KMS-11 (cell line): ENCODE measurements around the gene ALX1.

ENCODE experiments used
- H2AFZ ChIP-seq: fragments of 200-600 bp; sonication (generic); 2 replicates; pipeline ENCODE4 v1.6.1; 2016; ENCODE audit warnings: antibody characterized with exemption, mixed run types, low read depth
- H3K27ac ChIP-seq: fragments of 200-600 bp; sonication (generic); 2 replicates; pipeline ENCODE4 v1.6.1; 2016; ENCODE audit warnings: mild to moderate bottlenecking, mixed run types
- H3K27me3 ChIP-seq: fragments of 200-600 bp; sonication (generic); 2 replicates; pipeline ENCODE4 v1.6.1; 2017; ENCODE audit warnings: mild to moderate bottlenecking, low read depth, mixed run types, moderate library complexity; ENCODE audit not compliant: insufficient read depth
- H3K36me3 ChIP-seq: fragments of 200-600 bp; sonication (generic); 2 replicates; pipeline ENCODE4 v1.6.1; 2017; ENCODE audit warnings: mild to moderate bottlenecking, mixed run types; ENCODE audit not compliant: insufficient read depth
- H3K4me1 ChIP-seq: fragments of 200-600 bp; sonication (generic); 2 replicates; pipeline ENCODE4 v1.6.1; 2016; ENCODE audit warnings: mild to moderate bottlenecking, low read depth, mixed run types; ENCODE audit not compliant: poor library complexity, severe bottlenecking
- H3K4me2 ChIP-seq: fragments of 200-600 bp; sonication (generic); 2 replicates; pipeline ENCODE4 v1.7.0; 2016; ENCODE audit warnings: mild to moderate bottlenecking, mixed run types
- H3K4me3 ChIP-seq: fragments of 200-600 bp; sonication (generic); IDR thresholded peaks from 2 replicates; pipeline ENCODE4 v1.6.1; 2017; ENCODE audit warnings: low read depth, low read length, mixed read lengths; ENCODE audit not compliant: insufficient read depth
- H3K79me2 ChIP-seq: fragments of 200-600 bp; sonication (generic); 2 replicates; pipeline ENCODE4 v1.6.1; 2016; ENCODE audit warnings: low read depth, mixed run types; ENCODE audit not compliant: insufficient read depth
- H3K9ac ChIP-seq: fragments of 200-600 bp; sonication (generic); 2 replicates; pipeline ENCODE4 v1.6.1; 2016; ENCODE audit warnings: mild to moderate bottlenecking, mixed run types
- H4K20me1 ChIP-seq: fragments of 200-600 bp; sonication (generic); 2 replicates; pipeline ENCODE4 v1.6.1; 2016; ENCODE audit warnings: mild to moderate bottlenecking, mixed run types; ENCODE audit not compliant: insufficient read depth
- CTCF ChIP-seq: fragments of 200-600 bp; sonication (generic); conservative IDR thresholded peaks from 2 replicates; pipeline ENCODE4 v1.6.1; 2017; ENCODE audit warnings: low read depth, mild to moderate bottlenecking, antibody characterized with exemption, low read length, moderate library complexity, mixed read lengths

The ALX1 gene

GRCh38 chr12:85348779-85349178, 68.8 kb downstream of the ALX1 start:
- Histone ChIP-seq H3K4me1 (no peaks in the 10 kb centered on the region), H3K36me3 (no peaks in the 10 kb centered on the region), H3K79me2 (no peaks in the 10 kb centered on the region), H2AFZ (no peak overlapping the region), H4K20me1 (no peaks in the 10 kb centered on the region), H3K4me2 (no peak overlapping the region), H3K27me3 (no peaks in the 10 kb centered on the region), H3K27ac (no peak overlapping the region), H3K4me3 (no peak overlapping the region), H3K9ac (no peak overlapping the region)
- no peak for TF ChIP-seq CTCF

GRCh38 chr12:85350356-85350755, 70.3 kb downstream of the ALX1 start:
- no peaks in the 10 kb centered on the region for H4K20me1 ChIP-seq
- H3K9ac ChIP-seq: no peak overlapping the region
- H3K79me2 ChIP-seq: no peaks in the 10 kb centered on the region
- no peak overlapping the region for H3K4me3 ChIP-seq
- H3K36me3 ChIP-seq: no peaks in the 10 kb centered on the region
- no peak overlapping the region for H3K27ac ChIP-seq
- no peak overlapping the region for H2AFZ ChIP-seq
- no peaks in the 10 kb centered on the region for H3K27me3 ChIP-seq
- H3K4me1 ChIP-seq: no peaks in the 10 kb centered on the region
- H3K4me2 ChIP-seq: no peak overlapping the region
- TF ChIP-seq CTCF: no peak
